Upper lobe of right lung (tissue), 1 donor: ENCODE measurements around the gene BLOC1S1. TPM values are rescaled to one million over a fixed set of nuclear protein-coding genes. Genes with fewer than 3 reads are reported as not detected.
A peak's percentile ranks its signal among the peaks of the same experiment; 100 is the strongest.

Experiments
- ATAC-seq: fragments of 200-7000 bp; cut with Tn5 transposase; one replicate; pipeline ENCODE4 v1.9.1; 2020; ENCODE audit warnings: mild to moderate bottlenecking, moderate library complexity
- DNase-seq: peaks from one replicate; pipeline ENCODE4 v3.0.0-alpha.2; 2020
- H3K27ac ChIP-seq: fragments of 200-600 bp; one replicate; pipeline ENCODE4 v1.8.0; 2022
- H3K27me3 ChIP-seq: fragments of 200-600 bp; one replicate; pipeline ENCODE4 v1.8.0; 2022; ENCODE audit warnings: mild to moderate bottlenecking
- H3K36me3 ChIP-seq: fragments of 200-600 bp; one replicate; pipeline ENCODE4 v1.8.0; 2022
- H3K4me1 ChIP-seq: fragments of 200-600 bp; one replicate; pipeline ENCODE4 v1.8.0; 2022
- H3K4me3 ChIP-seq: fragments of 200-600 bp; one replicate; pipeline ENCODE4 v1.8.0; 2022; ENCODE audit warnings: mild to moderate bottlenecking
- H3K9me3 ChIP-seq: fragments of 200-600 bp; one replicate; pipeline ENCODE4 v1.8.0; 2022
- intact Hi-C: fragments of 100-400 bp; cut with DNase I; formaldehyde crosslinking; loops from one replicate; pipeline ENCODE4 v1.11.0; 2022
- total RNA-seq: library from RNA; stranded (reverse); fragmentation: NEBNext Ultra II Directional; extraction: Animal tissue kit (Norgen Biotek cat#: 25700); gene quantifications from one replicate; pipeline ENCODE4 v1.2.1, GENCODE V29; 2021
- TF ChIP-seq, protein P1 (sequence below): fragments of 200-600 bp; IDR thresholded peaks from one replicate; pipeline ENCODE4 v1.8.0; 2022; ENCODE audit warnings: antibody characterized with exemption
- donor health status: DM: no; HTN: yes; CAD: no; lungs with severe emphysema.

BLOC1S1 gene
- total RNA-seq, 1 donor from 2014 or later, result 129 TPM

GRCh38 chr12:55695349-55695748 lies 20.5 kb upstream of the BLOC1S1 start:
- H3K36me3 ChIP-seq, result no peaks in the 10 kb centered on the region

DNA sequence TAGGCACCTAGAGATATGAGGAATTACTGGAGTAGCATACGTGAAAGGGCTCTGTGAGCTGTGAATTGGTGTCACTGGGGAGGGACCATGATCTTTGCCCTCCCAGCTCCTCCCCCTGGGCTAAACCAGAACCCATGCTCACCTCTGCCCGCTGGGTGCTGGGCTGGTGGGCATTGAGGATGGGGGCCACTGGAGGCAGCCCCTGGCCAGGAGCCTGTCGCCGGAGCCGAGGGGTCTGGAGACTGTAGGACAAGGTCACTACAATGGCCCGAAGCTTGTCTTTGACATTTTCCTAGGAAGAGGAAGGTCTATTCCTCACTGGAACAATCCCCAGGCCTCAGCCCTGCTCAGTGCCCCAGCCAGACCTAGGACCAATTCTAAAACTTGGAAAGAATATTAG lies 19.7 kb upstream of the BLOC1S1 start:
- DNase-seq, result peak; percentile 42
- ATAC-seq, result no peak
- intact Hi-C loops, result no loop called here
- Histone ChIP-seq H3K9me3 (no peaks in the 10 kb centered on the region), H3K4me1 (no peaks in the 10 kb centered on the region), H3K27me3 (no peaks in the 10 kb centered on the region), H3K27ac (no peak overlapping the region), H3K4me3 (no peak overlapping the region), H3K36me3 (no peaks in the 10 kb centered on the region)
- TF ChIP-seq, protein P1, sequence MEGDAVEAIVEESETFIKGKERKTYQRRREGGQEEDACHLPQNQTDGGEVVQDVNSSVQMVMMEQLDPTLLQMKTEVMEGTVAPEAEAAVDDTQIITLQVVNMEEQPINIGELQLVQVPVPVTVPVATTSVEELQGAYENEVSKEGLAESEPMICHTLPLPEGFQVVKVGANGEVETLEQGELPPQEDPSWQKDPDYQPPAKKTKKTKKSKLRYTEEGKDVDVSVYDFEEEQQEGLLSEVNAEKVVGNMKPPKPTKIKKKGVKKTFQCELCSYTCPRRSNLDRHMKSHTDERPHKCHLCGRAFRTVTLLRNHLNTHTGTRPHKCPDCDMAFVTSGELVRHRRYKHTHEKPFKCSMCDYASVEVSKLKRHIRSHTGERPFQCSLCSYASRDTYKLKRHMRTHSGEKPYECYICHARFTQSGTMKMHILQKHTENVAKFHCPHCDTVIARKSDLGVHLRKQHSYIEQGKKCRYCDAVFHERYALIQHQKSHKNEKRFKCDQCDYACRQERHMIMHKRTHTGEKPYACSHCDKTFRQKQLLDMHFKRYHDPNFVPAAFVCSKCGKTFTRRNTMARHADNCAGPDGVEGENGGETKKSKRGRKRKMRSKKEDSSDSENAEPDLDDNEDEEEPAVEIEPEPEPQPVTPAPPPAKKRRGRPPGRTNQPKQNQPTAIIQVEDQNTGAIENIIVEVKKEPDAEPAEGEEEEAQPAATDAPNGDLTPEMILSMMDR, result no peak

More at GRCh38 chr12:55695349-55695748, 20.5 kb upstream of the BLOC1S1 start:
- no peaks in the 10 kb centered on the region for H3K9me3 ChIP-seq
- TF ChIP-seq, protein P1, result no peak
- DNase-seq (peak; percentile 25), ATAC-seq (no peak)
- no peak overlapping the region for H3K27ac ChIP-seq
- no peak overlapping the region for H3K4me3 ChIP-seq
- no peaks in the 10 kb centered on the region for H3K4me1 ChIP-seq
- H3K27me3 ChIP-seq, result no peaks in the 10 kb centered on the region
- intact Hi-C loops, result no loop called here

- DNase-seq, result peak; percentile 40
Measured at GRCh38 chr12:55696796-55697462, 18.9 kb upstream of the BLOC1S1 start.

GRCh38 chr12:55697686-55698085 lies 18.2 kb upstream of the BLOC1S1 start:
- TF ChIP-seq, protein P1, result no peak
- Histone ChIP-seq H3K9me3 (no peaks in the 10 kb centered on the region), H3K27me3 (no peaks in the 10 kb centered on the region), H3K36me3 (no peaks in the 10 kb centered on the region), H3K4me1 (no peaks in the 10 kb centered on the region), H3K27ac (no peak overlapping the region), H3K4me3 (no peak overlapping the region)
- intact Hi-C loops, result no loop called here
- ATAC-seq (no peak), DNase-seq (peak; percentile 40)

More at GRCh38 chr12:55696796-55697462, 18.9 kb upstream of the BLOC1S1 start:
- Histone ChIP-seq H3K27ac (no peak overlapping the region), H3K27me3 (no peaks in the 10 kb centered on the region), H3K4me1 (no peaks in the 10 kb centered on the region), H3K36me3 (no peaks in the 10 kb centered on the region), H3K4me3 (no peak overlapping the region), H3K9me3 (no peaks in the 10 kb centered on the region)
- TF ChIP-seq, protein P1, result no peak
- intact Hi-C loops, result no loop called here
- ATAC-seq, result no peak

DNA sequence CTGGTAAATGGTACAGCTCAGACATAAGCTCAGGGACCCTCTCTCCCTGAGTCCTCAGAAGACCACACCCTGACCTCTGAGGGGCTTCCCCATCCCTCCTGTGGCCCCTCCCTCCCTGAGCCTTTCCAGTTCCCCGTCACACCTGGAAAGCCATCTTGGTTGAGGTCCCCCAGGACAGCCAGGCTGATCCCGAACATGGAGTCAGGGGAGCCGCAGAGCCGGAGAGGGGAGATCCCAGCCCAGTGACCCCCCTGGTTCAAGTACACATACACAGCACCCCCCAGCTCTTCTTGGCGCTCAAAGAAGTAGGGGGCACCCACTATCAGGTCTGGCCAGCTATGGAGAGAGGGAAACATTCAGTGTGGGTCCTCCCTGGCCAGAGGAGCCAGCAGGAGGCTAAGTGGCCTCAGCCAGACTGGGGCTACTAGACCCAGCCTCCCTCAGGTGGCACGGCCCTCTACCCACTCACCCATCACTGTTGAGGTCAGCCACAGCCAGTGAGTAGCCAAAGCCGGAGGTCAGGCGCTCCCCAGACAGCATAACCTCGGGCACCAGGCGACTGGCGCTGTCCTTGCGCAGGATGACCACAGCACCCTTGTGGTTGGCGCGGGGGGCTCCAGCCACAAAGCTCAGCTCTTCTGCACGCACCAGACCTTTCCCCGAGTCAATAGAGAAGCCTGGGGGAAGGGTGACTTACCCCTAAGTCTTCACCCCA lies 17.4 kb upstream of the BLOC1S1 start:
- TF ChIP-seq, protein P1, result no peak
- ATAC-seq (no peak), DNase-seq (peak; percentile 55)
- H3K27ac ChIP-seq, result no peak overlapping the region
- H3K4me3 ChIP-seq, result no peak overlapping the region
- no peaks in the 10 kb centered on the region for H3K9me3 ChIP-seq
- H3K27me3 ChIP-seq, result no peaks in the 10 kb centered on the region
- no peaks in the 10 kb centered on the region for H3K4me1 ChIP-seq
- no peaks in the 10 kb centered on the region for H3K36me3 ChIP-seq
- intact Hi-C loops, result no loop called here
